Ovary (tissue), 9 donors: ENCODE data around the gene CRB2. TPM values are rescaled to one million over a fixed set of nuclear protein-coding genes. Genes with fewer than 3 reads are reported as not detected.
A peak's percentile ranks its signal among the peaks of the same experiment; 100 is the strongest.

Source experiments
- DNase-seq, 5 donors: peaks; one replicate each; pipeline ENCODE4 v3.0.0-alpha.2; 2019 to 2020
- H3K27ac ChIP-seq, 2 donors: fragments of 200-600 bp; one replicate each; pipeline versions ENCODE4 v1.5.1 to v1.8.0; 2019 to 2022
- H3K27me3 ChIP-seq: fragments of 200-600 bp; one replicate; pipeline ENCODE4 v1.8.0; 2022
- H3K36me3 ChIP-seq: fragments of 200-600 bp; sonication (generic); one replicate; pipeline ENCODE4 v1.5.1; 2019
- H3K4me1 ChIP-seq: one replicate; pipeline ENCODE4 v1.8.1; 2013; ENCODE audit warnings: mild to moderate bottlenecking, moderate library complexity; ENCODE audit not compliant: insufficient read depth
- H3K4me3 ChIP-seq: fragments of 200-600 bp; sonication (generic); one replicate; pipeline ENCODE4 v1.5.1; 2017
- H3K9me3 ChIP-seq, 2 donors: fragments of 200-600 bp in 1 of 2; sonication (generic) in 1 of 2; one replicate each; pipeline versions ENCODE4 v1.5.1 to v1.8.1; 2013 to 2019; ENCODE audit warnings: mild to moderate bottlenecking in 1 of 2, moderate library complexity in 1 of 2
- EP300 ChIP-seq: sonication (generic); formaldehyde crosslinking; IDR thresholded peaks from one replicate; pipeline ENCODE4 v1.6.1; 2017; ENCODE audit warnings: antibody characterized with exemption
- POLR2A ChIP-seq: fragments of 450-650 bp; IDR thresholded peaks from one replicate; pipeline ENCODE4 v1.6.1; 2017; ENCODE audit warnings: antibody characterized with exemption, mild to moderate bottlenecking, moderate library complexity
- WGBS, 3 donors: extraction: QIAGEN DNeasy Blood & Tissue Kit in 1 of 3; methylation state at CpG; one replicate each; pipeline versions ENCODE4 v1.1.5 to v1.1.7; 2013 to 2017; 5-methylcytosine and 5-hydroxymethylcytosine counted together
- intact Hi-C, 4 donors: fragments of 100-400 bp; cut with DNase I; formaldehyde crosslinking; loops; one replicate each; pipeline versions ENCODE4 v1.11.0 to v1.15.1; 2022 to 2023
- polyA plus RNA-seq, 2 donors: library from polyadenylated mRNA; stranded (reverse); fragments of 200-250 nt in 1 of 2; fragments of 350-450 nt in 1 of 2; fragmentation: Illumina TruSeq in 1 of 2; extraction: RNeasy Lipid Tissue Mini Kit (QIAGEN cat#74804) in 1 of 2; gene quantifications; one replicate each; pipeline ENCODE4 v1.2.3, GENCODE V29; 2013 to 2014
- total RNA-seq, 7 donors: library from RNA; depleted of rRNA in 2 of 7; stranded (reverse); fragments of >200 nt in 2 of 7; fragmentation: NEBNext Ultra II Directional in 3 of 7; extraction: Animal tissue kit (Norgen Biotek cat#: 25700) in 3 of 7; gene quantifications; one replicate each; pipeline versions ENCODE4 v1.1.0 to v1.2.4, GENCODE V29; 2016 to 2023
- TF ChIP-seq, protein P1 (sequence below), 3 donors: fragments of 450-650 bp in 2 of 3; fragments of 200-600 bp in 1 of 3; IDR thresholded peaks; one replicate each; pipeline versions ENCODE4 v1.5.1 to v1.8.0; 2016 to 2022; ENCODE audit warnings: antibody characterized with exemption in 3 of 3, mild to moderate bottlenecking in 1 of 3
- donor health status: DM: no; HTN: no; CAD: no; lungs with moderate emphysema.
- donor health status: DM: no; HTN: no; CAD: no.
- donor health status: Bipolar disorder and iron deficiency.
- donor health status: DM: yes; HTN: yes; CAD: no.
- donor health status: DM: no; HTN: no; CAD: no.
- donor health status: DM: yes; HTN: yes; CAD: no.

The CRB2 gene
- total and polyA plus RNA-seq, 9 donors = 0.13 to 20.4 (median 0.48) TPM

DNA sequence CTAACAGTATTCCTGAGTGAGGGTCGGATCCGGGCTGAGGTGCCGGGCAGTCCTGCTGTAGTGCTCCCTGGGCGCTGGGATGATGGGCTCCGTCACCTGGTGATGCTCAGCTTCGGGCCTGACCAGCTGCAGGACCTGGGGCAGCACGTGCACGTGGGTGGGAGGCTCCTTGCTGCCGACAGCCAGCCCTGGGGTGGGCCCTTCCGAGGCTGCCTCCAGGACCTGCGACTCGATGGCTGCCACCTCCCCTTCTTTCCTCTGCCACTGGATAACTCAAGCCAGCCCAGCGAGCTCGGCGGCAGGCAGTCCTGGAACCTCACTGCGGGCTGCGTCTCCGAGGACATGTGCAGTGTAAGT lies 15.2 kb downstream of the CRB2 start:
- no peak for TF ChIP-seq POLR2A
- TF ChIP-seq EP300 = no peak
- TF ChIP-seq, protein P1, sequence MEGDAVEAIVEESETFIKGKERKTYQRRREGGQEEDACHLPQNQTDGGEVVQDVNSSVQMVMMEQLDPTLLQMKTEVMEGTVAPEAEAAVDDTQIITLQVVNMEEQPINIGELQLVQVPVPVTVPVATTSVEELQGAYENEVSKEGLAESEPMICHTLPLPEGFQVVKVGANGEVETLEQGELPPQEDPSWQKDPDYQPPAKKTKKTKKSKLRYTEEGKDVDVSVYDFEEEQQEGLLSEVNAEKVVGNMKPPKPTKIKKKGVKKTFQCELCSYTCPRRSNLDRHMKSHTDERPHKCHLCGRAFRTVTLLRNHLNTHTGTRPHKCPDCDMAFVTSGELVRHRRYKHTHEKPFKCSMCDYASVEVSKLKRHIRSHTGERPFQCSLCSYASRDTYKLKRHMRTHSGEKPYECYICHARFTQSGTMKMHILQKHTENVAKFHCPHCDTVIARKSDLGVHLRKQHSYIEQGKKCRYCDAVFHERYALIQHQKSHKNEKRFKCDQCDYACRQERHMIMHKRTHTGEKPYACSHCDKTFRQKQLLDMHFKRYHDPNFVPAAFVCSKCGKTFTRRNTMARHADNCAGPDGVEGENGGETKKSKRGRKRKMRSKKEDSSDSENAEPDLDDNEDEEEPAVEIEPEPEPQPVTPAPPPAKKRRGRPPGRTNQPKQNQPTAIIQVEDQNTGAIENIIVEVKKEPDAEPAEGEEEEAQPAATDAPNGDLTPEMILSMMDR (IDR thresholded peaks at IDR 0.05) = no peak
- intact Hi-C loops = no loop called here
- no peaks in the 10 kb centered on the region for H3K27me3 ChIP-seq
- WGBS, 3 donors = 62 to 70% (median 62%) methylated on average over 18 of the region's 18 CpGs
- H3K4me3 ChIP-seq = no peak overlapping the region
- H3K36me3 ChIP-seq = no peaks in the 10 kb centered on the region
- DNase-seq = no peak
- no peaks in the 10 kb centered on the region for H3K9me3 ChIP-seq
- no peak overlapping the region for H3K27ac ChIP-seq
- peaks cover 7% of the 10 kb centered on the region for H3K4me1 ChIP-seq

DNA sequence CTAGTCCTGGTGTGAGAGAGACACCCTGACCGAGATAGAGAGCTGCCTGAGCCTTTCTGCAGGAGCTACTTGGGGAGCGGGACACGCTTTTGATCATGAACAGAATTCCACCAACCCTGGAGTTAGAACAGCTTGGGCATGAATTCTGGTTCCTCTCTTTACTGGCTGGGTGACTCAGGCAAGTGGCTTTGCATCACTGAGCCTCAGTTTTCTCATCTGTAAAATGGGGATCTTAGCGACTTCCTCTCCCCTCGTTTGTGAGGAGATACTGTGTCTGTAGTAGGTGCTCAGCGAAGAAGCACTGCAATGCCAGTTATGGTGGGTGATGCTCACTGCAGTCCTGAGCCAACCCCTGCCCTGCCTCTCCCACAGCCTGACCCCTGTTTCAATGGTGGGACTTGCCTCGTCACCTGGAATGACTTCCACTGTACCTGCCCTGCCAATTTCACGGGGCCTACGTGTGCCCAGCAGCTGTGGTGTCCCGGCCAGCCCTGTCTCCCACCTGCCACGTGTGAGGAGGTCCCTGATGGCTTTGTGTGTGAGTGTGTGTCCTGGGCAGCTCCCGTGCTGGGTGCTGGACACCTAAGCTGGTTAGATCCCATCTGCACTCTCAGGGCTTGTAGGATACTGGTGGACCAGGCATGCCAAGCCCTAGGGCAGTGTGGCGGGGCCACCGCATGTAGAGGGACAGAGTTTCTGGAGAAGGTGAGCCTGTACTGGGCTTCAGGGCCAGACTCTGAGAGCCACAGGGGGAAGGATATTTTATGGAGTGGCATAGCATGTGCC lies 16.0 kb downstream of the CRB2 start:
- no peak overlapping the region for H3K27ac ChIP-seq
- H3K4me3 ChIP-seq = no peak overlapping the region
- no peaks in the 10 kb centered on the region for H3K9me3 ChIP-seq
- TF ChIP-seq POLR2A (no peak), EP300 (no peak)
- TF ChIP-seq, protein P1 (IDR thresholded peaks at IDR 0.05) = no peak
- peaks cover 7% of the 10 kb centered on the region for H3K4me1 ChIP-seq
- no peaks in the 10 kb centered on the region for H3K27me3 ChIP-seq
- H3K36me3 ChIP-seq = no peaks in the 10 kb centered on the region
- DNase-seq = no peak
- 75 to 86% (median 85%) methylated on average over 13 to 14 of the region's 14 CpGs for WGBS, 3 donors
- intact Hi-C loops = no loop called here

DNA sequence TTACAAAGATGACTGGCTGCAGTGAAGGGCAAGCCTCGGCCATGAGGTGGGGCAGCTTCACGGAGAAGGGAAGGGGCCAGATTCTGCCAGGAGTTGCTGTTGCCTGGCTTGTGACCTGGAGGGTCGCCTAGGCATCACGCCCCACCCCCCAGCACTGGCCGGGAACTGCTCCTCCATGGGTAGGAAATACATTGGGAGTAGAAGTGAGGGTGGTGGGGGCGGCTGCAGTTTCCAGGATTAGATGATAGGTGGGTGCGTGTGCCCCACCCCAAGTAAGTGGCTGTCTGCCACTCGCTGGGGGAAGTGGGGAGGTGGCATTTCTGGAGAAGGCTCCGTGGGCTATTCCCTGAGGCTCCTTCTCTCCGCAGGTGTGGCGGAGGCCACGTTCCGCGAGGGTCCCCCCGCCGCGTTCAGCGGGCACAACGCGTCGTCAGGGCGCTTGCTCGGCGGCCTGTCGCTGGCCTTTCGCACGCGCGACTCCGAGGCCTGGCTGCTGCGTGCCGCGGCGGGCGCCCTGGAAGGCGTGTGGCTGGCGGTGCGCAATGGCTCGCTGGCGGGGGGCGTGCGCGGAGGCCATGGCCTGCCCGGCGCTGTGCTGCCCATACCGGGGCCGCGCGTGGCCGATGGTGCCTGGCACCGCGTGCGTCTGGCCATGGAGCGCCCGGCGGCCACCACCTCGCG lies 16.9 kb downstream of the CRB2 start:
- Histone ChIP-seq H3K4me1 (peaks cover 7% of the 10 kb centered on the region), H3K9me3 (no peaks in the 10 kb centered on the region), H3K4me3 (no peak overlapping the region), H3K27ac (no peak overlapping the region), H3K36me3 (no peaks in the 10 kb centered on the region), H3K27me3 (no peaks in the 10 kb centered on the region)
- no peak for TF ChIP-seq EP300
- TF ChIP-seq POLR2A = no peak
- TF ChIP-seq, protein P1 (IDR thresholded peaks at IDR 0.05) = no peak
- intact Hi-C loops = no loop called here
- WGBS, 3 donors = 23 to 46% (median 25%) methylated on average over 15 to 58 of the region's 58 CpGs
- no peak for DNase-seq

DNA sequence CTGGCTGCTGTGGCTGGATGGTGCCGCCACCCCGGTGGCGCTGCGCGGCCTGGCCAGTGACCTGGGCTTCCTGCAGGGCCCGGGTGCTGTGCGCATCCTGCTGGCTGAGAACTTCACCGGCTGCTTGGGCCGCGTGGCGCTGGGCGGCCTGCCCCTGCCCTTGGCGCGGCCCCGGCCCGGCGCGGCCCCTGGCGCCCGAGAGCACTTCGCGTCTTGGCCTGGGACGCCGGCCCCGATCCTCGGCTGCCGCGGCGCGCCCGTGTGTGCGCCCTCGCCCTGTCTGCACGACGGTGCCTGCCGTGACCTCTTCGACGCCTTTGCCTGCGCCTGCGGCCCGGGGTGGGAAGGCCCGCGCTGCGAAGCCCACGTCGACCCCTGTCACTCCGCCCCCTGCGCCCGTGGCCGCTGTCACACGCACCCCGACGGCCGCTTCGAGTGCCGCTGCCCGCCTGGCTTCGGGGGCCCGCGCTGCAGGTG lies 17.5 kb downstream of the CRB2 start:
- Histone ChIP-seq H3K27me3 (no peaks in the 10 kb centered on the region), H3K9me3 (no peaks in the 10 kb centered on the region), H3K4me3 (no peak overlapping the region), H3K4me1 (peaks cover 7% of the 10 kb centered on the region), H3K27ac (no peak overlapping the region), H3K36me3 (no peaks in the 10 kb centered on the region)
- intact Hi-C loops = no loop called here
- peak in 1 of 5 donors; percentile 30 for DNase-seq
- WGBS, 3 donors = 5 to 10% (median 8%) methylated on average over 14 to 60 of the region's 60 CpGs
- TF ChIP-seq EP300 (no peak), POLR2A (no peak)
- TF ChIP-seq, protein P1 (IDR thresholded peaks at IDR 0.05) = no peak
